Activated naive CD4-positive, alpha-beta T cell (primary cell): ENCODE data around the gene SLC9A5.

ENCODE experiments used
- DNase-seq, 4 experiments: peaks; one replicate each; lab custom pipeline; 2025; lab: John Stamatoyannopoulos, UW

Gene SLC9A5, protein sequence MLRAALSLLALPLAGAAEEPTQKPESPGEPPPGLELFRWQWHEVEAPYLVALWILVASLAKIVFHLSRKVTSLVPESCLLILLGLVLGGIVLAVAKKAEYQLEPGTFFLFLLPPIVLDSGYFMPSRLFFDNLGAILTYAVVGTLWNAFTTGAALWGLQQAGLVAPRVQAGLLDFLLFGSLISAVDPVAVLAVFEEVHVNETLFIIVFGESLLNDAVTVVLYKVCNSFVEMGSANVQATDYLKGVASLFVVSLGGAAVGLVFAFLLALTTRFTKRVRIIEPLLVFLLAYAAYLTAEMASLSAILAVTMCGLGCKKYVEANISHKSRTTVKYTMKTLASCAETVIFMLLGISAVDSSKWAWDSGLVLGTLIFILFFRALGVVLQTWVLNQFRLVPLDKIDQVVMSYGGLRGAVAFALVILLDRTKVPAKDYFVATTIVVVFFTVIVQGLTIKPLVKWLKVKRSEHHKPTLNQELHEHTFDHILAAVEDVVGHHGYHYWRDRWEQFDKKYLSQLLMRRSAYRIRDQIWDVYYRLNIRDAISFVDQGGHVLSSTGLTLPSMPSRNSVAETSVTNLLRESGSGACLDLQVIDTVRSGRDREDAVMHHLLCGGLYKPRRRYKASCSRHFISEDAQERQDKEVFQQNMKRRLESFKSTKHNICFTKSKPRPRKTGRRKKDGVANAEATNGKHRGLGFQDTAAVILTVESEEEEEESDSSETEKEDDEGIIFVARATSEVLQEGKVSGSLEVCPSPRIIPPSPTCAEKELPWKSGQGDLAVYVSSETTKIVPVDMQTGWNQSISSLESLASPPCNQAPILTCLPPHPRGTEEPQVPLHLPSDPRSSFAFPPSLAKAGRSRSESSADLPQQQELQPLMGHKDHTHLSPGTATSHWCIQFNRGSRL

DNA sequence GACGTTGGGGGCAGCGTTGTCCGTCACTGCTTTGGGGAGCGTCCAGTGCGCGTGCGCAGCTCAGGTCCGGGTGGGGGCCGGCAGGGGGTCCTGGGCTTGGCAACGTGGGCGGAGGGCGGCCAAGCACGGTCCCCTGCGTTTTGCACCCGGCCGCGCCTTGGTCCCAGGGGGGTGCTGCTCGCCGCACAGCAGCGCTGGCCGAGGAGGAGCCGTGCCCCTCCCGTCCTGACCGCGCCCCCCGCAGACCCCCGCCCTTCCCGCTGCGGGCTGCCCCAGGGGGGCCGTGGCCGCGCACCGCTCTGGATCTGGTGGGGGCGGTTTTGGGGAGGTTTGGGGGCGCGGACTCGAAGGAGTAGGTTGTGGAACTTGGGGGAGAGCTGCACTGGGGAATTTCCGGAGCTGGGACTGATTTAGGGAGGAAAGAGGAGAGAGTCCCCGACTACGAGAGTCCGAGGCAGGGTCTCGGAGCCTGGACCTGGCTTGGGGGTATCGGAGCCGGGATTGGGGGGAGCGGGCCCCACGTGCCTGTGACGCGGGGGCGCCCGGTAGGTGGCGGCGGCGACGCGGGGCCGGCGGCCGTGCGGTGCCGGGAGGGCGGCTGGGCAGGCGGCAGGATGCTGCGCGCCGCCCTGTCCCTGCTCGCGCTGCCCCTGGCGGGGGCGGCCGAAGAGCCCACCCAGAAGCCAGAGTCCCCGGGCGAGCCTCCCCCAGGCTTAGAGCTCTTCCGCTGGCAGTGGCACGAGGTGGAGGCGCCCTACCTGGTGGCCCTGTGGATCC lies at the start of gene SLC9A5:
Gene SLC9A5, plus strand, starts transcription at position 579 of the 777 bp plus-strand sequence. Its CDS starts 36 bp downstream, at position 615.
- no peak for DNase-seq

DNA sequence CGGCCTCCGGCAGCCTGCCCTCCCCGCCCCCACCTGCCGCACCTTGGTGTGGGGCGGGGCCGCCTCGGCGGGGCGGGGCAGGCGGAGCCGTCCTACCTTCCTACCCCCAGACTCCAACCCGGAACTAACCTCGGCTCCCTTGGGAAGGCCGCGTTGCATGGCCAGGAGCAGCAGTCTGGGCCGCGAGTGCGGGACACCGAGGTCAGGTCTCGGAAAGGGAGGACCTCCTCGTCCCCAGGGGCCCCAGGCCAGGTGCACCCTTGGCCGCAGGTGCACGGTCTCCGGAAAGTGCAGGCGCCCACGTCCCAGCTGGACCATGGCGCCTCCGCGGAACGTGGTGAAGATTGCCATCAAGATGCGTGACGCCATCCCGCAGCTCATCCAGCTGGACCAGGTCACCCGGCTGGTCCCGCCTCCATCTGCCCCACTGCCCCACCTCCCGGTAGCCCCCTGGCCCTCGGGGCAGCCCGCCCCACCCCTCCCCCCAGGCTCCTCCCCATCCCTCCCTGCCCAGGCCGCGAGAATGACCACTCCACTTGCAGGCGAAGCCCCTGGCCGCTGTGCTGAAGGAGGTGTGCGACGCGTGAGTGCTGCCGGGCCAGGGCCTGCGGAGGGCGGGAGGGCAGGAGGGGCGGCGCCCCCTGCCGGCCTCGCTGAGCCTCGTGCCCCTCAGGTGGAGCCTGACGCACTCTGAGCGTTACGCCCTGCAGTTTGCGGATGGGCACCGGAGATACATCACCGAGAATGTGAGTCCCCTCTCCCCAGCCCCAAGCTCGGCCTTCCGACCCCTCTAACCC lies 49.6 kb upstream of the SLC9A5 start, which contains the start of gene ELMO3:
Gene ELMO3, plus strand, starts transcription at position 121 of the 797 bp plus-strand sequence. Its CDS starts 196 bp downstream, at position 317.
- no peak for DNase-seq

DNA sequence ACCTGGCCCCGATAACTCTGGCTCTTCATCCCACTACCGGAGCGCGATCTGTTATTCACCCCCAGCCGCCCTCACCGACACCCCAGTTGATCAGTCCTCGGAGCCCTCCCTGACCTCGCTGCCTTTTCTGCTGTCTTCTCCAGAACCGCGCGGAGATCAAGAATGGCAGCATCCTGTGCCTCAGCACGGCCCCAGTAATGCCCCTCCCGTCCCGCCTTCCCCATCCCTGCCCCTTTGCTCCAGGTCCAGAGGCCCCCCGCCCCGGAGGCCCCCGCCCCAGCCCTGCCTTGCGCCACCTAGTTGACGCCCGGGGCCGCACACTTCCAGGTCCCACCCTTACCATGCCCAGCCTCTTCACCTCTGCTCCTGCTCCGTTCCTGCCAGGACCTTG lies 49.0 kb upstream of the SLC9A5 start:
- DNase-seq, result no peak

- no peak for DNase-seq
These were observed 48.3 kb upstream of the SLC9A5 start for GRCh38 chr16:67200491-67200890.

- DNase-seq, result no peak
These were observed 47.1 kb upstream of the SLC9A5 start for GRCh38 chr16:67201411-67202345.

- DNase-seq, result no peak
These were observed 46.4 kb upstream of the SLC9A5 start for GRCh38 chr16:67202426-67202825.

DNA sequence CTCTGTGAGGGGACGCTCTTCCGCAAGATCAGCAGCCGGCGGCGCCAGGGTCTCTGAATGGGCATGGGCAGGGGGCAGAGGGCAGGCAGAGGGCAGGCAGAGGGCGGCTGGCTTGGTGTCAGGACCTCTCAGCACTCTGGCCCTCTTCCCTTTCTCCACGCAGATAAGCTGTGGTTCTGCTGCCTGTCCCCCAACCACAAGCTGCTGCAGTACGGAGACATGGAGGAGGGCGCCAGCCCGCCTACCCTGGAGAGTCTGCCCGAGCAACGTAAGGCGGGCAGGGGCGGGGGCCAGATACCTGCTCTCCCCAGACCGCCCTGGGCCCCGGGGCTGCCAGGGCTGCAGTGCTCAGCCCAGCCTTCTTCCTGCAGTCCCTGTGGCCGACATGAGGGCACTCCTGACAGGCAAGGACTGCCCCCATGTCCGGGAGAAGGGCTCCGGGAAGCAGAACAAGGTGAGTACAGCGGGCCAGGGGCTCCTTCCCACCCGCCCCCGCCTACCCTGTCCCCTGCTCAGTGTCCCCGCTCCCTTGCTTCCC lies 45.8 kb upstream of the SLC9A5 start:
- no peak for DNase-seq

GRCh38 chr16:67204076-67204475 lies 44.7 kb upstream of the SLC9A5 start:
- DNase-seq, result no peak

DNA sequence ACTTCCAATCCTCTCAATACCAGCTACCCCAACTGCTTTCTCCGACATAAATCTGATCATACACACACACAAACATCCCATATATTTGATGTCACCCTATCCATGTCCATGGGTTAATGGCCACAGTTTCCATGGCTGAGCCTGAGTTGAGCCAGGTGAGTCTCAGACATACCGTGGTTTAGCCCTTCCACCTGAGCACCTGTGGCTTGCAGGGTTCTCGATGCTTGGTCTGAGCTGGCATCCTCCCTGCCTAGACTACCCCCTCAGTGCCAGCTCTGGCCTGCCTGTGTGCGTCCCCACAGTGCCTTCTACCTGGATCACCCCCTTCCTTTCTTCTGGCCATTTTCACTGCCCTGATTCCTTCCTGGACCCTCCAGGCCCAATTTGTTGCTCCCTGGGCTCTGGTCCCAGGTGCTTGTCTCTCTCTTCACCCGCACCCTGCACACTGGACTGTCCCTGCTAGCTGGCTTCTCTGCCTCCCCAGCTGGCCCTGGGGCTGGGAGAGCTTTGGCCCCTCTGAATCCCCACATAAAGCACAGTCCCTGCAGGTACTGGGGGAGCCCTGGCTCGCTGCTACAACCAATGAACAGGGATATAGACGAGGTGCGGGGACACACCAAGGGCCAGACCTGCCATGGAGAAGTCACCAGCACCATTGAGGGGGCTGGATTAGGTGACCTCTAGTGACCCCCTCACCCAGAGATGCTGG lies 42.5 kb upstream of the SLC9A5 start:
- no peak for DNase-seq

GRCh38 chr16:67206838-67207248 lies 41.9 kb upstream of the SLC9A5 start:
- no peak for DNase-seq

DNA sequence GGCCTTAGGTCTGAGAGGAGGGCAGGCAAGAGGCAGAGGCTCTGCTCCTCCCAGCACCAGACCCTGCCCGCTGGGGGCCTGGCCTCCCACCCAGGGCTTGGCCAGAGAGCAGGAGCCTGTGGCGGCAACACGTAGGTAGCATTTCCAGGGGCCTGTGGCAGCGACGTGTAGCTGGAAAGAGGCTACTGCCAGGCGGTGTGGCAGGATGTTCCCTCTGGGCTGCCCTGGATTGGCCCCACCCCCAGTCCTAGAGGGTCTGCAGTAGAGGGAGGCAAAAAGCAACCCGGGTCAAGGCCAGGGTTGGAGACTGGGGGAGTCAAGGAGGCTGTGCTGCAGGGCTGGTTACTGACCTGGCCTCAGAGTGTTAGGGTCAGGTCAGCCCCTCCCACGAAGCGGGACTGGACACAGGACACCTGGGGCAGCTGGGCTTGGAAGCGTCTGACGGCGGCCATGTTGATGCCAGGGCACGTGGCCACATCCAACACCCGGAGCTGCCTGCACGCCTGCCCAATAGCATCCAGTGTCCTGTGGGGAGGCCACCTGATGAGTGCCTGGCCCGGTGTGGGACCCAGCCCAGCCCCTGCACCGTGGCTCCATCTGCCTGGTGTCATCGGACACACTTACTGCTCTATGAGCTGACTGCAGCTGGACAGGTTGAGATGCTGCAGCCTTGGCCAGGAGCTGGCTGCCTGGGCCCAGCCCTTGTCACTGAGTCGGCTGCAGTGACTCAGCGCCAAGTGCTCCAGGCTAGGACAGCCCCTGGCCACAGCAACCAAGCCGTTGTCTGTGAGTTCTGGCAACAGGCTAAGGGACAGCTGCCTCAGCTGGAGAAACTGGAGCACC lies 41.3 kb upstream of the SLC9A5 start:
- DNase-seq, result no peak

GRCh38 chr16:67208154-67208896 lies 40.5 kb upstream of the SLC9A5 start:
- no peak for DNase-seq

DNA sequence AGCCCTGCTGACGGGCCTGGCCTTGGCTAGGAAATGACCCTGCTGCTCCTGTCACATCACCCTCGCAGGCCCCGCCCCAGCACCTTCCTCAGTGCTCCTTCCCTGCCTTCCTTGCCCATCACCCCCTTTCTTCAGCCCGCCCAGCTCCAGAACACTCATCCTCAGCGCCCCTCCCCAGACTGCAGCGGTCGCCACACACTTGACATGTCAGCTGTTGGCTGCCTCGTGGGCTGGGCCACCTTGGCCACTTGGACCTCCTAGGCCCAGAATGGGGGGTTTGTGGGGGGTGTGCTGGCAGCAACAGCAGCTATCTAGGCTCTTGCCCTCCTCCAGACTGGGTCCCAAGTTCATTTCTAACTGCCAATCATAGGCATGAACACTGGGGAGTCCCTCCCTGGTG lies 39.2 kb upstream of the SLC9A5 start:
- no peak for DNase-seq

GRCh38 chr16:67210069-67210937 lies 38.5 kb upstream of the SLC9A5 start:
- no peak for DNase-seq

DNA sequence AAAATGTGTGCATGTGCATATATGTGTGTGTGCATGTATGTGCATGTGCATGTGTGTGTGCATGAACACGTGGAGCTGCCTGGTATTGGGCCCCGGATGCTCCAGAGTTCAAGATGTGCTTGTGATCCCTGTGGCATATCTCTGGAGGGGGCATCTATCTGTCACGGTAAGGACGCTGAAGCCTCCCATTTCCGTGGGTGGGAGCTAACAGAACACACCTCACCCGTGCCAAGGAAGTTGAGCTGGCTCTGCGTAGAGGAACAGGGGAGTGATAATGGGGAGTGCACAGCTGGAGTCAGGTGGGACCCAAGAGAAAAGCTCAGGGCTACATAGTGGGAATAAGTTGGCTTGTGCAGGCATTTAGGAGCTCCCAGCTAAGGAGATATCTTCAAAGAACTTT lies 37.1 kb upstream of the SLC9A5 start:
- no peak for DNase-seq

DNA sequence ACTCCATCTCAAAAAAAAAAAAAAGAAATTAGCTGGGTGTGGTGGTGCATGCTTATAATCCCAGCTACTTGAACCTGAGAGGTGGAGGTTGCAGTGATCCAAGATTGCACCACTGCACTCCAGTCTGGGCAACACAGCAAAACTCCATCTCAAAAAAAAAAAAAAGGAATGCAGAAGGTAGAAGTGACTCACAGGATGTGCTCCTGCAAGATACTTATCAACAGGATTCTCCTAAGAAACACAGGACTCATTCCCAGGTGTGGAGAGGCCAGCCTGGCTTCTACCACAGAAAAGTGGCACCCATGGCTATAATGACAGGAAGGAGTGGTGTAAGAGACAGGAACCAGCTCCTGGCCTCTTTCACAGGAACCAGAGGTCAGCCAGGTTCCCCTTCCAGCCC lies 36.0 kb upstream of the SLC9A5 start:
- no peak for DNase-seq
